HG02884 (cell line): ENCODE results near the gene IGFBP5.

Experiments
- ATAC-seq: cut with Tn5 transposase; IDR thresholded peaks from one replicate; pipeline ENCODE4 v1.9.1; 2021; ENCODE audit warnings: mild to moderate bottlenecking, moderate library complexity; ENCODE audit not compliant: unreplicated experiment

Gene IGFBP5

GRCh38 chr2:216688731-216689340 is 6.5 kb downstream of the IGFBP5 start:
- no peak for ATAC-seq

GRCh38 chr2:216687646-216688045 is 7.7 kb downstream of the IGFBP5 start:
- no peak for ATAC-seq

- no peak for ATAC-seq
These were observed 8.2 kb downstream of the IGFBP5 start for GRCh38 chr2:216687111-216687510.

GRCh38 chr2:216685327-216685875 is 9.9 kb downstream of the IGFBP5 start:
- ATAC-seq, result no peak

GRCh38 chr2:216683846-216684245 is 11.5 kb downstream of the IGFBP5 start:
- ATAC-seq, result no peak

- ATAC-seq, result no peak
These were observed 13.7 kb downstream of the IGFBP5 start for GRCh38 chr2:216681683-216682082.

GRCh38 chr2:216680951-216681629 is 14.3 kb downstream of the IGFBP5 start:
- no peak for ATAC-seq

GRCh38 chr2:216679658-216680024 is 15.7 kb downstream of the IGFBP5 start:
- no peak for ATAC-seq

- ATAC-seq, result no peak
These were observed 16.3 kb downstream of the IGFBP5 start for GRCh38 chr2:216678813-216679657.

- no peak for ATAC-seq
These were observed 17.3 kb downstream of the IGFBP5 start for GRCh38 chr2:216678098-216678465.

- ATAC-seq, result no peak
These were observed 17.8 kb downstream of the IGFBP5 start for GRCh38 chr2:216677439-216678097.

- no peak for ATAC-seq
These were observed 18.7 kb downstream of the IGFBP5 start for GRCh38 chr2:216676630-216677029.

- no peak for ATAC-seq
These were observed 21.0 kb downstream of the IGFBP5 start for GRCh38 chr2:216674376-216674775.

GRCh38 chr2:216673609-216674008 is 21.7 kb downstream of the IGFBP5 start:
- ATAC-seq, result no peak

GRCh38 chr2:216673021-216673420 is 22.3 kb downstream of the IGFBP5 start:
- ATAC-seq, result no peak

- ATAC-seq, result no peak
These were observed 22.9 kb downstream of the IGFBP5 start for GRCh38 chr2:216672466-216672865.

GRCh38 chr2:216671791-216672343 is 23.5 kb downstream of the IGFBP5 start:
- no peak for ATAC-seq

- no peak for ATAC-seq
These were observed 24.3 kb downstream of the IGFBP5 start for GRCh38 chr2:216671081-216671411.

- no peak for ATAC-seq
These were observed 24.9 kb downstream of the IGFBP5 start for GRCh38 chr2:216670266-216671080.
